CD4-positive, alpha-beta T cell treated with Interleukin-4 for 4 hours (primary cell): ENCODE data around the gene AGPAT4.

Experiments
- DNase-seq: peaks from one replicate; pipeline ENCODE4 v3.0.0-alpha.2; 2020

Gene AGPAT4

DNA sequence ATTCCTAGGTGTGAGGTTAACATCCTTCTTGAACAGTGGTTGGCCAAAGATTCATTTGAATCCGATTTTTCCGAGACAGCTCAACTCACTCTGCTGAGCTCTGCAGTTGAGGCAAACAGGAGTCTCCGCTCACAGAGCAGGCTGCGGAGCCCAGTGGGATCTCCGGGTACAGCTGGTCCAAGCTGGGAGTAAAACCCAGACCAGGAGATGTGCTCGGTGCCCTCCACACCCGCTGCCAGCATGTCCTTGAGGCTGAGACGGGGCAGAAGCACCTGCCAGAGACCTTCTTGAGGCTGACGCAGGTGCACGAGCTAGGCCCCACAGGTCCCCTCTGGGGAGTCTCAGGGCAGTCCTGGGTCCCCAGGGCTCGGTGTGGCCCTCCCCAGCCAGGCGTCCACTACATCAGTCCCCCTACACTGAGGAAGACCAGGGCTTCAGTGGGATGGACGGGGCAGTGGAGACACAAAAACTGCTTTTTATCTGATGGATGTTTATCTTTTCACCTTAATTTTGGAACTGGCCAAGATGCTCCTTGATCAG lies 119.0 kb downstream of the AGPAT4 start:
- no peak for DNase-seq

GRCh38 chr6:161153725-161154124 lies 120.1 kb downstream of the AGPAT4 start:
- no peak for DNase-seq

DNA sequence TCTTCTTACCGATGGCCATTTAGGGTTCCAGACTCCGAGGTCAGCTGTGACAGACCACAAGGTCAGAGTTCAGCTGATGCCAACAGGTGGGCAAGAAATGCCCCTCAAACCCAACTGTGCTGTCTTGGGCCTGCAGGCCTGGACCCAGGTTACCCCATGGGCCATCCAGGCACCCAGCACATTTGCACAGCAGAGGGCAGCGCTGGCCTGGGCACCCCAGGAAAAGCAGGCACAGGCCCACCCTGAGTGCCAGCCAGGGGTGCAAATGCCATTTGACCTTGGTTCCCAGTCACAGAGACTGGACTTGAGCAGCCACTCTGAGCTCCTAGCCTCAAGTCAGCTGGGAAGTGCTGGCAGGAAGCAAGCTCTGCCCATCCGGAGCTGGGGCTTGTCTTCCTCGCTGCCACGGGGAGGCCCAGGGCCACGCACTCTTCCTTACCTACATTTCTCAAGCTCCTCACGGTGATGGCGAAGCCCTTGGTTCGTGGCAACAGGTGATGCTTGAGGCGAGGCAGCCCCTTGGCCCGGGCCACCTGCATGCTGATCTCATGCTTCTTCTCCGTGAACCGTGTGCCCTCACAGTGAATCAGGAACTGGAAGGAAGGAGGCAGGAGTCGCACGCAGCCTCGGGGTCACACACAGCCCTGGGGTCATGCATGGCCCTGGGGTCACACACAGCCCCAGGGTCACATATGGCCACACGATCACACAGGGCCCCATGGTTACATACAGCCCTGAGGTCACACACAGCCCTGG lies 120.8 kb downstream of the AGPAT4 start:
- no peak for DNase-seq

- no peak for DNase-seq
These were observed 121.4 kb downstream of the AGPAT4 start for GRCh38 chr6:161152527-161152862.

- DNase-seq = no peak
These were observed 122.0 kb downstream of the AGPAT4 start for GRCh38 chr6:161151660-161152526.

- DNase-seq = no peak
These were observed 122.7 kb downstream of the AGPAT4 start for GRCh38 chr6:161151059-161151645.

DNA sequence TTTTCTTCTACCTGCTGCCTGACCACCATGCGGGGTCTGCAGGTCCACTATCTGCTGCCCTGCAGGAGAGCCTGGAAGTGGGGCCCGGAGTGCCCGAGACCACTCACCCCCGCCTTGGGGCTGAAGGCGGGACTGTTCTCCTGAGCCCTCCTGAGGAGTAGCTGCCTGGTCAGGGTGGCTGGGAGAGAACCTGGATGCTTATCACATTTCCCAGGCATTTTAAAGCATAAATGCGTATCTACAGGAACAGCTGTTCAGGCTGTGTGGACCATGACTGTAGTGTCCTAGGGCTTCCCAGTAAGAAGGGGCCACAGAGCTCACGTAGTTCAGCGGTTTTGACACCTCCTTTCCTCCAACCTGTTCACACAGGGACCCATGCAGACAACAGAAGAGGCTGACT lies 123.3 kb downstream of the AGPAT4 start:
- no peak for DNase-seq

- no peak for DNase-seq
These were observed 123.7 kb downstream of the AGPAT4 start for GRCh38 chr6:161150136-161150535.

- DNase-seq = no peak
These were observed 130.0 kb downstream of the AGPAT4 start for GRCh38 chr6:161143663-161144430.

GRCh38 chr6:161142957-161143296 lies 130.9 kb downstream of the AGPAT4 start:
- DNase-seq = no peak

- no peak for DNase-seq
These were observed 132.7 kb downstream of the AGPAT4 start for GRCh38 chr6:161141173-161141572.

GRCh38 chr6:161140554-161140875 lies 133.3 kb downstream of the AGPAT4 start:
- DNase-seq = no peak

DNA sequence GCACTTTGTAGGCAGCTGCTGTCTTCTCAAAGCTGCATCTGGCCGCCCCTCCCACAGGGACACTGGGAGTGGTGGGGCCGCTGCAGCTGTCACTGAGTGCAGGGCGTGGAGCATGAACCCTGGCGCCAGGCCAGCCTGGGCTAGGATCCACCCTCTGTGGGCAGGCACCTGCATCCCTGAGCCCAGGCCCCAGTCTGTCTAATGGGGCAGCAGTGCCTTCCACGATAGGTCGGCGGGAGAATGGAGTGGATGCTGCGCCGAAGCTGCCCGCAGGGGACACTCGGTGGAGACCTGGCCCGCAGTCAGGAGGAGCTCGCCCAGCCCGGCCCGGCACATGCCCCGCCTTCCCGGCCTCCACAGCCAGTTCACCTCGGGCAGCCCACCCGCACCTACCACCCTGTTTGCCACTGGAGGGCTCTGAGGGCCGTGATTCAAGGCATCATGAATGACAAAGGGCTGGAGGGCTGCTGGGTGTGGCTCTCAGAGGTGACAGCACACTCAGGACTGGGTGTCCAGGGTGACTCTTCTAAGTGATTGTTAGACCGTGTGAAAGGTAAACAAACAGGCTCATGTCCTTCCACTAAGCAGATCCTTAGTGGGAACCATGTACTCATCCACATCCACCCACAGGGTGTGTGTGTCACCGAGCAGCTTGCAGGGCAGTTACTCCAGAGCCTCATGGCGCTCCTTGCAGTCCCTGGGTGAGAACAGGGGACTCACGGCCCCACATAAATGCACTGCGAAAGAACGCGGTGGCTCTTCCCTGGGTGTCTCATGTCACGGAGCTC lies 133.9 kb downstream of the AGPAT4 start:
- DNase-seq = no peak

GRCh38 chr6:161139304-161139765 lies 134.5 kb downstream of the AGPAT4 start:
- no peak for DNase-seq

DNA sequence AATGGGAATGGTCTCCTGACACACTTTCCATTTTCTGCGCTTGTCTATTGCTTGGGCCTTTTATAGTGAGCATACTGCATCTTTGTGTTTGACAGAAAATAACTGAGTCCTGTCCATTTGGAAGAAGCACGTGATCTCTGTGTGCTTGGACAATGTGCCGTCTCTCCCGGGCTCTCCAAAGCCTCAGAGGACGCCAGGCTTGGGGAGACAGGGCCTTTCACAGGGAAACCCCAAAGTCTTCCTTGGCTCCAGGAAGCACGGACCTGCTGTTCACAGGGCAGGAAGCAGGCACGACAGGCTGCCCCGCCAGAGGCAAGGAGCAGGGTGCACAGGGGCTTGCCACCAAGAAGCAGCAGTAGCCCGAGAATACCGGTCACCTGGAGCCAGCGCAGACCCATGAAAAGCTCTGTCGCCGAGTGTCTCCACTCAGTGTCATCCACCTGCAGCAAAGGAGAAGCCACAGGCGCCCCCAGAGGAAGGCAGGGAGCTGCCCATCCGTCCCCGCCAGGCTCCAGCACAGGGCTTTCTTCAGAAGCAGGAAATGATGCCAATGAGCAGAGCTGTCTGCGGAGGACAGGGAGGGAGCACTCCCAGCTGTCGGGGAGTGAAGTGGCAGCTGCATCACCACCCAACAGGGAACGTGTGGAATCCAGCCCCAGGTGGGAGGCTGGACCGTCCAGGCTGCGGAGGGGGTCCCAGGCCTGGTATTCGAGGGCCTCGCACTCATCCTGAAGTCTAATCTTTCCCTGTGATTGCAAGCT lies 135.1 kb downstream of the AGPAT4 start:
- no peak for DNase-seq

DNA sequence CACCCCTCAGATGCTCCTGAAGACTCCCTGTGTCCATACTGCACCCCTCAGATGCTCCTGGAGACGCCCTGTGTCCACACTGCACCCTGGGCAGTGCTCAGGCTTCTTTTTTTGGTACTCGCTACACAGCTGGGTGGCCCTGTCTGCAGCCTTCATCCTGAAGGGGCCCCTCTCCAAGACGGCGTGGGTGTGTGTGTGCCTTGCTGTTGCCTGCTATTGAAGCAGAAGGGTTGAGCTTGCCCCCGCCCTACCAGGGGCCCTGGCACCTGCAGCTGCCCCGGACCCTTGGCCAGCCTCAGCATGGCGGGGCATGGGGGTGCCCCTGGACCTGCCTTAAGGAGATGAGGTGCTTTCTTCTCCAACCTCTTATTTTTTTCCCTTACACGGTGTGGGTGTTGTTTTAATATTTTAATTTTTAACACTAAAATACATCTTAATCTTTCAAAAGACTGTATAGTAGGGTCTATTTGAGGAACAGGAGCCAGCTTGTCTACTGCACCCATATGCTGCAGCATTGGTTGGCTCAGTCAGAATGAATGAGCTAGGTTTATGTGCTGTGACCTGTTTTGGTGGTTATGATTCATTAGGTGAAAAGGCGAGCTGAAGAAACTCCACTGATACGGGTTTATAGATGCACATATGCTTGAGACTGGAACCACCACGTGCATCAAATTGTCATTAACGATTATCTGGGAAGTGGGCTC lies 135.9 kb downstream of the AGPAT4 start:
- no peak for DNase-seq

DNA sequence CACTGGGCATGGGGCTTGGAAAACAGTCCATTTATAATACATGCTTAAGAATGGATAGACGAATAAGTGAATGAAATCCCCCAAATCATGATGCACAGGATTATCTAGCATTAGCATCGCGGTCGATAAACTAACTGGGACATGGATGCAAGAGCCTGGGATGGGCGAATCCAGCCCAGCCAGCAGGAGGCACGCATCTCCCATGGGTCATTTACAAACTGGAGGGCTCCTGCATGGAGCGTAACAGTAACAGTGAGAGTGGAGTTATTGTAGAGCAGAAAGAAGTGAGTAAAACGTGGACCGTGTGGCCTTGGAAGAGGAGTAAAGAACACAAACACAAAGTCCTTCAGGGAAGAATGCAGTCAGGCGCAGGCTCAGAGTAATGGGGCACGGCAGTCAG lies 136.5 kb downstream of the AGPAT4 start:
- no peak for DNase-seq

DNA sequence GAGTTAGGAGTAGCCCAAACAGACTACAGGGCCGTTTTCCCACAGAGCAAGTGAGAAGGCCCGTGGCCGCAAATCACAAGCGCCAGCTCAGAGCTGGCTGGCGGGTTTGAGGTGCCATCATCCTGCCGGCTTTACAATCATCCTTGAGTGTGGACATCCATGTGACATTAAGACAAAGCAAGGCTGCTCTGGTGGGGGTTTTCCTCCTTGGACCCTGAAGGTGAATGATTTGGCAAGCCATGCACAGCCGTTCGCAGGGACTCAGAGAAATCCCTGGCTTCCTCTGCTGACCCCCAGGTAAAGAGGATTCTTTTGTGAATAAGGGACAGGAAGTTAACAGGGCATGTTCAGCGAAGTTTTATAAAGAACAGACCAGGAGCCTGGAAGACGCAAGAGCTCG lies 137.2 kb downstream of the AGPAT4 start:
- no peak for DNase-seq

DNA sequence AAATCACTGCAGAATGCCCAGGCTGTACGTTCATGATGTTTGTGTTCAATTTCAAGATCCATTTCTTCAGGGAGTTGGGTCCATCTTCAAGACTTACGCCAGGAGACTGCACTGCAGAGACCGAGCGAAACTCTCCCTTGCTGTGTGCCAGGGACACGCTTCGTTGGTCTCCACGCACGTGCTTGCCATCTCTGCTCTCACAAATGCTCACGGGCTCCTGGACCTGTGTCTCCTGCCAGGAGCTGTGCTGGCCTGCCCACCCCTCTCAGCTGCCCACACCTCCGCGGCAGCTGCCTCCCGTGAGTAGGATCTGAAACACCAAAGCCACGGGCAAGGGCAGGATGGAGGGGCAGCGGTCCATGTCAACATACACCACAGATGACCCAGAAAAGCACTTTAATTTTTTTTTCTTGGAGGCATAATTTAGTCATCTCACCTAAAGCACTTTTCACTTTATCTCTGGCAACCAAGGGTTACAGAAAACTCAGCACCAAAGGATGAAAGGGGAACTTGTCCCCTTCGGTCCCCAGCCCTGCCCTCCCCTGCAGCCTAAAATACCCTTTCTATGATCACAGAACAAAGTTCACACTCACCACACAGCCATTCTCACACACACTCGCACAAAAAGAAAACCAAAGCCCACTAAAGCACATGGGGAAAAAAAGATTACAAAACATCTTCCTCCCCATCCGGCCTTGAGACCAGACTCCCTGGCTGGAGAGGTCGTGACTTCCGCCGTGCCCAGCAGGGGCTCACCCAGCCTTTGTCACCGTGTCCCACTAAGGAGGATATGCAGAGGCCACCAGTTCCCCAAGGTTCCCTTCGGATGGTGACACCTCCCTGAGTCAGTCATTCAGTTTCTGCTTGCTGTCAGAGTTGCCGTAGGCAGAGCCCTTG lies 137.9 kb downstream of the AGPAT4 start:
- DNase-seq = no peak
